ENCODE results near the gene MSH4. TPM values are rescaled to one million over a fixed set of nuclear protein-coding genes. Genes with fewer than 3 reads are reported as not detected.

The MSH4 gene
- total RNA-seq, 3 donors from 2014 or later (not counting 1 experiment from before 2014, with no cell fraction given) = 0.45 to 0.61 (median 0.52) TPM

GRCh38 chr1:75916834-75917233 lies 120.2 kb downstream of the MSH4 start:
- no peak for ATAC-seq
- WGBS (ENCODE audit: insufficient coverage) = 71% methylated on average over 2 of the region's 2 CpGs

DNA sequence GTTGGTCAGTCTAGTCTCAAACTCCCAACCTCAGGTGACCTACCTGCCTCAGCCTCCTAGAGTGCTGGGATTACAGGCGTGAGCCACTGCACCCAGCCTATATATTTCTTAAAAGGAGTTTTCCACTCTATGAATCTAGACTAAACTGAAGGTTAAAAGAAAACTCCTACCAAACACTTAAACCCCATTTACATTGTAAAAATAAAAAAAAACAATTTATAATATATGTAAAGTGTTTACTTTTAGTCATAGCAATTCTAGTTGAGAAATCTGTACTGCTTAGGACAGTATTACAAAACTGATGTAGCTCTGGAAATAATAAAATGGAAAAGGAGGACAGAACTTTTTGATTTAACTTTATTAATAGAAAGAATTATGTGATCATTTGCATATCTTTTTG lies 126.0 kb downstream of the MSH4 start:
- Histone ChIP-seq H3K27me3 (ENCODE audit: control insufficient read depth, insufficient read depth, low read length) (no peaks in the 10 kb centered on the region), H3K4me3 (ENCODE audit: low read length) (no peak overlapping the region), H3K36me3 (ENCODE audit: control insufficient read depth, insufficient read depth, low read length) (no peaks in the 10 kb centered on the region), H3K9me3 (ENCODE audit: control insufficient read depth, insufficient read depth, low read length) (no peaks in the 10 kb centered on the region), H3K4me1 (ENCODE audit: control insufficient read depth, insufficient read depth, low read length) (no peaks in the 10 kb centered on the region), H3K27ac (ENCODE audit: low read length) (no peak overlapping the region)
- no peak for DNase-seq
- TF ChIP-seq, protein P1, sequence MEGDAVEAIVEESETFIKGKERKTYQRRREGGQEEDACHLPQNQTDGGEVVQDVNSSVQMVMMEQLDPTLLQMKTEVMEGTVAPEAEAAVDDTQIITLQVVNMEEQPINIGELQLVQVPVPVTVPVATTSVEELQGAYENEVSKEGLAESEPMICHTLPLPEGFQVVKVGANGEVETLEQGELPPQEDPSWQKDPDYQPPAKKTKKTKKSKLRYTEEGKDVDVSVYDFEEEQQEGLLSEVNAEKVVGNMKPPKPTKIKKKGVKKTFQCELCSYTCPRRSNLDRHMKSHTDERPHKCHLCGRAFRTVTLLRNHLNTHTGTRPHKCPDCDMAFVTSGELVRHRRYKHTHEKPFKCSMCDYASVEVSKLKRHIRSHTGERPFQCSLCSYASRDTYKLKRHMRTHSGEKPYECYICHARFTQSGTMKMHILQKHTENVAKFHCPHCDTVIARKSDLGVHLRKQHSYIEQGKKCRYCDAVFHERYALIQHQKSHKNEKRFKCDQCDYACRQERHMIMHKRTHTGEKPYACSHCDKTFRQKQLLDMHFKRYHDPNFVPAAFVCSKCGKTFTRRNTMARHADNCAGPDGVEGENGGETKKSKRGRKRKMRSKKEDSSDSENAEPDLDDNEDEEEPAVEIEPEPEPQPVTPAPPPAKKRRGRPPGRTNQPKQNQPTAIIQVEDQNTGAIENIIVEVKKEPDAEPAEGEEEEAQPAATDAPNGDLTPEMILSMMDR (IDR thresholded peaks at IDR 0.05) = no peak
- H3K27ac Mint-ChIP-seq = no peak overlapping the region
- H3K4me3 Mint-ChIP-seq = no peak overlapping the region
- intact Hi-C loops (cut with micrococcal nuclease) = no loop called here
- H3K27me3 Mint-ChIP-seq (ENCODE audit: low read depth in 2 of 2) = no peaks in the 10 kb centered on the region
- no CpG with 5 or more reads among the region's 1 CpG for WGBS (ENCODE audit: insufficient coverage)
- no peak for ATAC-seq
- H3K36me3 Mint-ChIP-seq = no peaks in the 10 kb centered on the region
- H3K9me3 Mint-ChIP-seq = peaks cover 3 to 5% of the 10 kb centered on the region in 2 donors
- no peaks in the 10 kb centered on the region for H3K4me1 Mint-ChIP-seq

More at GRCh38 chr1:75916834-75917233, 120.2 kb downstream of the MSH4 start:
- no peak overlapping the region for H3K4me3 Mint-ChIP-seq
- no peak overlapping the region for H3K4me3 ChIP-seq (ENCODE audit: low read length)
- H3K27ac Mint-ChIP-seq = no peak overlapping the region
- no peaks in the 10 kb centered on the region for H3K36me3 Mint-ChIP-seq
- H3K27me3 Mint-ChIP-seq (ENCODE audit: low read depth in 2 of 2) = no peaks in the 10 kb centered on the region
- intact Hi-C loops (cut with micrococcal nuclease) = no loop called here
- no peak overlapping the region for H3K27ac ChIP-seq (ENCODE audit: low read length)
- H3K4me1 Mint-ChIP-seq = no peaks in the 10 kb centered on the region
- H3K27me3 ChIP-seq (ENCODE audit: control insufficient read depth, insufficient read depth, low read length) = no peaks in the 10 kb centered on the region
- DNase-seq = no peak
- H3K36me3 ChIP-seq (ENCODE audit: control insufficient read depth, insufficient read depth, low read length) = no peaks in the 10 kb centered on the region
- TF ChIP-seq, protein P1 (IDR thresholded peaks at IDR 0.05) = no peak
- H3K9me3 ChIP-seq (ENCODE audit: control insufficient read depth, insufficient read depth, low read length) = no peaks in the 10 kb centered on the region
- peaks cover 2 to 4% of the 10 kb centered on the region in 2 donors for H3K9me3 Mint-ChIP-seq
- no peaks in the 10 kb centered on the region for H3K4me1 ChIP-seq (ENCODE audit: control insufficient read depth, insufficient read depth, low read length)

DNA sequence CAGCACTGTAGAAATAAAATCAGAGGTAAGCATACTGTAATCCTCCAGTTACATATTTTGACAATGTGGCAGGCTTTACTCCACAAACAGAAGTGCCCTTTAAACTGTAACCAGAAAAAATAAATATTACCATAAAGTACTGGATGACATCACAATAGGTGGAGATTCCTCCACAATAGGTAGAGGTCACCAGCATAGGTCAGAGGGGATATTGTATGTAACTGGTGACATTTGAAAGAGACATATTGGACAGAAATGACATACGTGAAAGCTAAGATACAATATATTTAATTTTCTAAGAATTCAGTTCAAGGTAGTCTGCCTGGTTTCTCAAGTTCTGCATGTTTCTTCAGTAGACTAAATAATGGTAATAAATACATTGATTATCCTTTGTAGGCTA lies 135.6 kb downstream of the MSH4 start, which contains the start of gene ASB17:
TSS of gene ASB17 (minus strand) at position 101 of the 400 bp plus-strand sequence. CDS start 113 bp downstream, outside the sequence.
- H3K27me3 ChIP-seq (ENCODE audit: control insufficient read depth, insufficient read depth, low read length) = no peaks in the 10 kb centered on the region
- H3K4me3 Mint-ChIP-seq = no peak within 1 kb of the TSS

More for the DNA sequence above, 135.6 kb downstream of the MSH4 start, which contains the start of gene ASB17:
- DNase-seq (no peak), ATAC-seq (no peak)
- intact Hi-C loops (cut with micrococcal nuclease) = no loop called here
- WGBS (ENCODE audit: insufficient coverage) = no CpG with 5 or more reads among the region's 1 CpG
- no peaks in the 10 kb centered on the region for H3K9me3 ChIP-seq (ENCODE audit: control insufficient read depth, insufficient read depth, low read length)
- H3K9me3 Mint-ChIP-seq = peaks cover 2 to 6% of the 10 kb centered on the region in 2 donors
- no peak within 1 kb of the TSS for H3K4me3 ChIP-seq (ENCODE audit: low read length)
- no peaks in the 10 kb centered on the region for H3K27me3 Mint-ChIP-seq (ENCODE audit: low read depth in 2 of 2)
- no peaks in the 10 kb centered on the region for H3K4me1 Mint-ChIP-seq
- TF ChIP-seq, protein P1 (IDR thresholded peaks at IDR 0.05) = no peak
- H3K4me1 ChIP-seq (ENCODE audit: control insufficient read depth, insufficient read depth, low read length) = no peaks in the 10 kb centered on the region
- H3K36me3 ChIP-seq (ENCODE audit: control insufficient read depth, insufficient read depth, low read length) = no peaks in the 10 kb centered on the region
- H3K27ac Mint-ChIP-seq = no peak within 1 kb of the TSS
- H3K27ac ChIP-seq (ENCODE audit: low read length) = no peak within 1 kb of the TSS
- no peaks in the 10 kb centered on the region for H3K36me3 Mint-ChIP-seq

Data from natural killer cell (primary cell).